ENCODE results near the gene SLC35F4.

SLC35F4 gene

GRCh38 chr14:57847096-57847495 is 18.8 kb downstream of the SLC35F4 start:
- no peaks in the 10 kb centered on the region for H3K27me3 ChIP-seq
- TF ChIP-seq CTCF (IDR thresholded peaks at IDR 0.05; ENCODE audit: low read depth, low read length), result no peak
- H3K4me3 ChIP-seq (ENCODE audit: low read depth, low read length), result no peak overlapping the region
- no peaks in the 10 kb centered on the region for H3K4me1 ChIP-seq
- H3K9me3 ChIP-seq, result no peaks in the 10 kb centered on the region
- no peak for DNase-seq
- H3K36me3 ChIP-seq, result no peaks in the 10 kb centered on the region

GRCh38 chr14:57846596-57846995 is 19.3 kb downstream of the SLC35F4 start:
- DNase-seq, result no peak
- no peaks in the 10 kb centered on the region for H3K36me3 ChIP-seq
- no peak for TF ChIP-seq CTCF (IDR thresholded peaks at IDR 0.05; ENCODE audit: low read depth, low read length)
- H3K4me3 ChIP-seq (ENCODE audit: low read depth, low read length), result no peak overlapping the region
- H3K9me3 ChIP-seq, result no peaks in the 10 kb centered on the region
- H3K4me1 ChIP-seq, result no peaks in the 10 kb centered on the region
- no peaks in the 10 kb centered on the region for H3K27me3 ChIP-seq

- Histone ChIP-seq H3K4me3 (ENCODE audit: low read depth, low read length) (no peak overlapping the region), H3K27me3 (no peaks in the 10 kb centered on the region), H3K36me3 (no peaks in the 10 kb centered on the region), H3K4me1 (no peaks in the 10 kb centered on the region), H3K9me3 (no peaks in the 10 kb centered on the region)
- TF ChIP-seq CTCF (IDR thresholded peaks at IDR 0.05; ENCODE audit: low read depth, low read length), result no peak
- no peak for DNase-seq
These were observed 19.9 kb downstream of the SLC35F4 start for GRCh38 chr14:57845802-57846531.

GRCh38 chr14:57845316-57845715 is 20.6 kb downstream of the SLC35F4 start:
- no peaks in the 10 kb centered on the region for H3K4me1 ChIP-seq
- H3K9me3 ChIP-seq, result no peaks in the 10 kb centered on the region
- no peak for TF ChIP-seq CTCF (IDR thresholded peaks at IDR 0.05; ENCODE audit: low read depth, low read length)
- no peak overlapping the region for H3K4me3 ChIP-seq (ENCODE audit: low read depth, low read length)
- DNase-seq, result no peak
- no peaks in the 10 kb centered on the region for H3K27me3 ChIP-seq
- H3K36me3 ChIP-seq, result no peaks in the 10 kb centered on the region

- Histone ChIP-seq H3K9me3 (no peaks in the 10 kb centered on the region), H3K4me1 (no peaks in the 10 kb centered on the region), H3K36me3 (no peaks in the 10 kb centered on the region), H3K4me3 (ENCODE audit: low read depth, low read length) (no peak overlapping the region), H3K27me3 (no peaks in the 10 kb centered on the region)
- no peak for DNase-seq
- TF ChIP-seq CTCF (IDR thresholded peaks at IDR 0.05; ENCODE audit: low read depth, low read length), result no peak
These were observed 28.6 kb downstream of the SLC35F4 start for GRCh38 chr14:57837267-57837666.

GRCh38 chr14:57835766-57836165 is 30.1 kb downstream of the SLC35F4 start:
- Histone ChIP-seq H3K27me3 (no peaks in the 10 kb centered on the region), H3K4me3 (ENCODE audit: low read depth, low read length) (no peak overlapping the region), H3K9me3 (no peaks in the 10 kb centered on the region), H3K4me1 (no peaks in the 10 kb centered on the region), H3K36me3 (no peaks in the 10 kb centered on the region)
- TF ChIP-seq CTCF (IDR thresholded peaks at IDR 0.05; ENCODE audit: low read depth, low read length), result no peak
- no peak for DNase-seq

Data from BE2C (cell line).